ENCODE measurements around the gene CEP120.
A peak's percentile ranks its signal among the peaks of the same experiment; 100 is the strongest.
"Not testable (repeated sequence)": the region's sequence is repeated elsewhere in the genome, so short reads cannot be mapped to it uniquely, and the experiment has no call there.

Gene CEP120

GRCh38 chr5:123423278-123424149 is at the start of gene CEP120:
Gene CEP120 (minus strand): TSS chr5:123423403. CDS start chr5:123422998, 405 bp downstream.
- DNase-seq, result peak; percentile 99

- no peak for DNase-seq
Observed at GRCh38 chr5:123472150-123472924, 49.1 kb upstream of the CEP120 start.

- no peak for DNase-seq
Observed at GRCh38 chr5:123471385-123471784, 48.2 kb upstream of the CEP120 start.

DNA sequence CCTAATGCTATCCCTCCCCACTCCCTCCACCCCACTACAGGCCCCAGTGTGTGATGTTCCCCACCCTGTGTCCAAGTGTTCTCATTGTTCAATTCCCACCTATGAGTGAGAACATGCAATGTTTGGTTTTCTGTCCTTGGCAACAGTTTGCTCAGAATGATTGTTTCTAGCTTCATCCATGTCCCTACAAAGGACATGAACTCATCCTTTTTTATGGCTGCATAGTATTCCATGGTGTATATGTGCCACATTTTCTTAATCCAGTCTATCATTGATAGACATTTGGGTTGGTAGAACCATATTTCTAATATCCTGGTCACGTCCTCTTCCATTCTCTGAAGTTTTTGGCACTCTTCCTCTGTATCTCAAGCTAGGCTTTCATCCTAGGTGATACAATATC is 43.6 kb upstream of the CEP120 start:
- DNase-seq, result not testable (repeated sequence)

DNA sequence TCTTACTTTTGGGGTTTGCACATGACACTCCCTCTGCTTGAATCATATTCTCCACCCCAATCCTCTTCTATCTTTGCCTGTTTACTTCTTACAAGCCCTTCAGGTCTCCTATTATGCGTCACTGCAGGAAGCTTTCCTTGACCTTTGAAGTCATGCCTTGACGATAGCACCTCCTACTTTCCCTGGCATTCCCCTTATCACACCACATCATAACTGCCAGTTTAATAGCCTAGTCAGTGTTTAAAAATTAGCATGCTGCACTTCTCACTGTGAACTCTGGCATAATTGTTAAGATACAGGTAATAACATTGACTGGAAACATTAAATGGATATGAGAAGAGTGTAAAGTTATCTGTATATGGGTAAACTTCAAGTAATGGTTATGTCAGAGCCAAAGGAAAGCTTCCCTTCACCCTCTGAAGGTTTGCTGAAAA is 37.1 kb upstream of the CEP120 start:
- DNase-seq, result no peak

GRCh38 chr5:123458994-123459393 is 35.8 kb upstream of the CEP120 start:
- not testable (repeated sequence) for DNase-seq

GRCh38 chr5:123456242-123456641 is 33.0 kb upstream of the CEP120 start:
- no peak for DNase-seq

DNA sequence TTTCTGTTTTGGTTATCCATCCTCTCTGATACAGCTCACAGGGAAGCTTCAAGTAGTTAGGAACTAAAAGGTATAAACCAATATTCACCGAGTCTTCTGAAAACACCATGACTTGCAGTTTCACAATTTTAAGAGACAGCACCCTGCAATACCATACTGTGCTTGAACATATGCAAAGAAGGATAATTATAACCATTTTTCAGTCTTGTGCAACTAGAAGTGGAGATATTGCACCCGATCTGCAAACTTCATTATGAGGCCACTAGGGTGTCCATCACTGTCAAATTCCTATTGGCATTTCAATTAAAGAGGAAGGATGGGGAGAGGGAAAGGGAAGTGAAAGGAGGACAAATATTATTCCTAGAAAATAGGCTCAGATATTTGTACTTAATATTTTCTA is 32.4 kb upstream of the CEP120 start:
- no peak for DNase-seq

- DNase-seq, result no peak
Observed at GRCh38 chr5:123455095-123455494, 31.9 kb upstream of the CEP120 start.

GRCh38 chr5:123454259-123454911 is 31.2 kb upstream of the CEP120 start:
- no peak for DNase-seq

- DNase-seq, result no peak
Observed at GRCh38 chr5:123452401-123452800, 29.2 kb upstream of the CEP120 start.

DNA sequence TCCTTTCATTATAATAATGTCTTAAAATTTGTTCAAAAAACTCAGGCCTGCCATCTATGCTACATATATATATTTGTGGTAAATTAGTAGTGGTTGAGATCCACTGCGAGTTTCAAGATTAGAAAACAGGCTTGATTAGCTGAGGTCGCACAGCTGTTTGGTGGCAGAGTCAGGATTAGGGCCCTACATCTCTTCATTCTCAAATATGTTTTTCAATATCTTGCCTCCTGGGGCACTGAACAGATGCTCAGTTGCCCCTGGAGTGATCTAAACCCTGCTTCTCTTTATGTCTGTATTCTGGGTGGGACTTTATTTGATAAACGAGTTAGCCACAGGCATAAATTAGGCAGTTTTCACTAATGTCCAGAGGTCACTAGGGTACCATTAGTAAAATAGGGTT is 27.8 kb upstream of the CEP120 start:
- DNase-seq, result no peak

DNA sequence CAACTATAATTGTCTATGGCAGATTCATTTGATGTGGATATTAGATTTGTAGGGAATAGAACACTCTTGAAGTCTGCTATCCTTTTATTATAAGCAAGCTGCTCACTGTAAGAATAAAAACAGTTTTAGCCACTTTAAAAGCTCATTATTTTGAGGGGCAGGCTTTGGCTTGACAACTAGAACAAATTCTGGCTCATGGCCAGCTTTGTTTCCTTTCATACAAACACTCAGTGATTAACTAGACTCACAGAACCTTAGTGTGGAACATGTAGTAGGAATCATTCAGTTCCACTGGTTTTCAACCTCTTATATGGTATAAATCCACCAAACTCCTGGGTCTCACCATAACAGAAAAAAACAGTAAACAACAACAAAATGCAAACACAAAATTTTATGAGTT is 27.4 kb upstream of the CEP120 start:
- DNase-seq, result no peak

- no peak for DNase-seq
Observed at GRCh38 chr5:123450114-123450513, 26.9 kb upstream of the CEP120 start.

- DNase-seq, result no peak
Observed at GRCh38 chr5:123449424-123449974, 26.3 kb upstream of the CEP120 start.

GRCh38 chr5:123448743-123449142 is 25.5 kb upstream of the CEP120 start:
- no peak for DNase-seq

- no peak for DNase-seq
Observed at GRCh38 chr5:123448017-123448617, 24.9 kb upstream of the CEP120 start.

GRCh38 chr5:123444016-123444415 is 20.8 kb upstream of the CEP120 start:
- no peak for DNase-seq

DNA sequence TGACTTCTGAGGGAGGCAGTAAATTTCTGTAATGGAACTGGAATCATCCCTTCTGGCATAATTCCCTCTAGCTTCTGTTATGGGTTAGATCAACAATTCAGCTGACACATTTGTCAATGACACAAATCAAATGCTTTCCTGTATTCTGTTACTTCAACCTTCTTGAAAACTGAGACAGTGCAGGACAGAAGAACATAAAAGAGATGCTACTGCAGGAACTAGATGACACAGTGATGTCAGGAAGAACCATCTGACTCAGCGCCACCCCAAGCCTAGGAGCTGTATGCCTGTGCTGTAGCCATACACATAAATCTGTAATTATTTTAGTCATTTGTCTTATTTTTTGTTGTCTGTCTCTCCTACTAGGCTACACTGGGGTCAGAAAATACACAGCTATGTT is 18.2 kb upstream of the CEP120 start:
- DNase-seq, result no peak

DNA sequence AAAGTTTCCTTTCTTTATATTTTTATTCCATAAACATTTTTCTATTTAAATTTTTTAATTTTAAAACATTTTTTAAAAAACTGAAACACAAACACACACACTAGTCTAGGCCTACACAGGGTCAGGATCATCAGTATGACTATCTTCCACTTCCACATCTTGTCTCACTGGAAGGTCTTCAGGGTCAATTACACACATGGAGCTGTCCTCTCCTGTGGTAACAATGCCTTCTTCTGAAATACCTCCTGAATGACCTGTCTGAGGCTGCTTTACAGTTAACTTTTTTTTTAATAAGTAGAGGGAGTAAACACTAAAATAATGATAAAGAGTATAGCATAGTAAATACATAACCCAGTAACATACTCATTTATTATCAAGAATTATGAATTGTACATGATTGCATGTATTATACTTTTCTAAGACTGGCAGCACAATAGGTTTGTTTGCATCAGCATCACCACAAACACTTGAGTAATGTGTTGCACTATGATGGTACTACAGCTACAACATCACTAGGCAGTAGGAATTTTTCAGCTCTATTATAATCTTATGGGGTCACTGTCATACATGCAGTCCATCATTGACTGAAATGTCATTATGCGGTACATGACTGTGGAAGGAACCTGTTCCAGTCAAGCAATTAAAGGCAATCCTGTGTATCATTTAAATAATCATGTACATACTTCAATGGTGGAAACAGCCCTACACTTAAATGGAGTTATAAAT is 17.4 kb upstream of the CEP120 start:
- no peak for DNase-seq

DNA sequence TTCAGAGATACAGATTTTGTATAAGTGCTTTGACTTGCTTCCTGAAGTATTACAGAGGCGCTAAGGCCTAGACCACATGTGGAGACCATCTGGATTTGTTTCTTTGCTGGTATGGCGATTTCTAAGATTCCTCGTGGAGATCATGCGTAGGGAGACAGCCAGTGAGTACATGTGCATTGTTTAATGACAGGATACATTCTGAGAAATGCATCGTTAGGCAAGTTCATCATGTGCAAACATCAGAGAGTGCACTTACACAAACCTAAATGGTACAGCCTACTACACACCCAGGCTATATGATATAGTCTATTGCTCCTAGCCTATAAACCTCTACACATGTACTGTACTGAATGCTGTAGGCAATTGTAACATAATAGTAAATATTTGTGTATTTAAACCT is 16.5 kb upstream of the CEP120 start:
- no peak for DNase-seq

DNA sequence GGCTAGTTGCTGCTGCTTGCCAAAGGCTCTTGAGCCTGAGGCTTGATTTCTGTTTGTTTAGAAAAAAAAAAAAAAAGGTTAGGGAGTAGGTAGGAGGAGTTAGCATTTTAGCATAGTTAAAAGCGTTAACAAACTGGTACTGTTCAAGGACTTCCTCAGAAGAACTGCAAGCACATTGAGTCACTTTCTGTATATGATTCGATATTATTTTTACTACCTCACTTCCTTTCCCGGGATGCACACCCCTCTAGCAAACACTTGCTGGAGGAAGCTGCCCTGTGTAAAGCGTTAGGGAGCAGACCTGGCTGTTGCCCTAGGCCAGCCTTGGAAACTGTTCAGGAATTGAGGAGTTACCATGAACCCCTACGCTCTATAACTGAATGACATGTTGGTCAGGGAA is 15.7 kb upstream of the CEP120 start:
- DNase-seq, result no peak
